Astrocyte (in vitro differentiated cells and primary cell): ENCODE data around the gene ATG12. TPM values are rescaled to one million over a fixed set of nuclear protein-coding genes. Genes with fewer than 3 reads are reported as not detected.

ENCODE experiments used
- DNase-seq: peaks from one replicate; pipeline ENCODE4 v3.0.0-alpha.2; 2010; ENCODE audit warnings: low read depth
- FAIRE-seq: peaks from 2 replicates; lab custom pipeline; 2011; peaks lifted over from hg19 to GRCh38; lab: Jason Lieb, UNC
- H2AFZ ChIP-seq: 2 replicates; pipeline ENCODE4 v1.6.0; 2012; ENCODE audit warnings: low read depth, low read length, inconsistent platforms
- H3K27ac ChIP-seq: 2 replicates; pipeline ENCODE4 v1.5.1; 2011; ENCODE audit warnings: low read depth, low read length, inconsistent platforms
- H3K27me3 ChIP-seq: 2 replicates; pipeline ENCODE4 v1.6.0; 2011; ENCODE audit warnings: low read length, inconsistent platforms; ENCODE audit not compliant: insufficient read depth
- H3K36me3 ChIP-seq: 2 replicates; pipeline ENCODE4 v1.5.1; 2011; ENCODE audit warnings: low read length, inconsistent platforms; ENCODE audit not compliant: insufficient read depth
- H3K4me1 ChIP-seq: 2 replicates; pipeline ENCODE4 v1.5.1; 2011; ENCODE audit warnings: low read length, inconsistent platforms; ENCODE audit not compliant: insufficient read depth
- H3K4me2 ChIP-seq: 2 replicates; pipeline ENCODE4 v1.6.0; 2012; ENCODE audit warnings: low read length, inconsistent platforms
- H3K4me3 ChIP-seq: 2 replicates; pipeline ENCODE4 v1.5.1; 2011; ENCODE audit warnings: low read depth, mild to moderate bottlenecking, low read length, inconsistent platforms; ENCODE audit not compliant: insufficient read depth
- H3K79me2 ChIP-seq: 2 replicates; pipeline ENCODE4 v1.6.0; 2012; ENCODE audit warnings: mild to moderate bottlenecking, low read length, inconsistent platforms; ENCODE audit not compliant: insufficient read depth
- H3K9ac ChIP-seq: 2 replicates; pipeline ENCODE4 v1.6.0; 2012; ENCODE audit warnings: mild to moderate bottlenecking, low read length, inconsistent platforms
- H3K9me3 ChIP-seq: 2 replicates; pipeline ENCODE4 v1.5.1; 2012; ENCODE audit warnings: low read depth, mild to moderate bottlenecking, low read length, inconsistent platforms; ENCODE audit not compliant: insufficient read depth
- H4K20me1 ChIP-seq: 2 replicates; pipeline ENCODE4 v1.6.0; 2012; ENCODE audit warnings: low read length, inconsistent platforms; ENCODE audit not compliant: insufficient read depth
- H3K27ac Mint-ChIP-seq: one replicate; pipeline ENCODE4 v1.8.0; 2021; ENCODE audit warnings: mild to moderate bottlenecking, mixed read lengths; ENCODE audit not compliant: unreplicated experiment
- H3K27me3 Mint-ChIP-seq: one replicate; pipeline ENCODE4 v1.8.0; 2021; ENCODE audit warnings: low read depth, mixed read lengths; ENCODE audit not compliant: unreplicated experiment
- H3K36me3 Mint-ChIP-seq: one replicate; pipeline ENCODE4 v1.8.0; 2021; ENCODE audit warnings: low read depth, mixed read lengths; ENCODE audit not compliant: unreplicated experiment
- H3K4me1 Mint-ChIP-seq: one replicate; pipeline ENCODE4 v1.8.0; 2021; ENCODE audit warnings: low read depth, mixed read lengths; ENCODE audit not compliant: unreplicated experiment
- H3K4me3 Mint-ChIP-seq: one replicate; pipeline ENCODE4 v1.8.0; 2021; ENCODE audit warnings: mild to moderate bottlenecking, moderate library complexity, mixed read lengths; ENCODE audit not compliant: unreplicated experiment
- H3K9me3 Mint-ChIP-seq: one replicate; pipeline ENCODE4 v1.8.0; 2021; ENCODE audit warnings: mild to moderate bottlenecking, mixed read lengths; ENCODE audit not compliant: unreplicated experiment
- CTCF ChIP-seq: IDR thresholded peaks from 2 replicates; pipeline ENCODE4 v1.5.1; 2011; ENCODE audit warnings: low read depth, mild to moderate bottlenecking, inconsistent platforms, low read length, moderate library complexity; ENCODE audit not compliant: insufficient read depth
- EZH2 ChIP-seq: IDR thresholded peaks from 2 replicates; pipeline ENCODE4 v1.6.1; 2012; ENCODE audit warnings: mild to moderate bottlenecking, low read length, inconsistent platforms; ENCODE audit not compliant: insufficient read depth
- total RNA-seq: library from RNA; stranded (reverse); gene quantifications from 2 replicates; pipeline ENCODE4 v1.2.1, GENCODE V29; 2021

ATG12 gene
- total RNA-seq, 1 donor from 2014 or later: 66.3 TPM

- H3K4me3 Mint-ChIP-seq: no peak overlapping the region
- TF ChIP-seq CTCF: no peak
- TF ChIP-seq EZH2: no peak
- peaks cover 5% of the 10 kb centered on the region for H3K27me3 Mint-ChIP-seq
Observed at GRCh38 chr5:115796656-115797055, 44.7 kb downstream of the ATG12 start.

GRCh38 chr5:115795700-115796099 lies 45.7 kb downstream of the ATG12 start:
- TF ChIP-seq CTCF (no peak), EZH2 (no peak)

More at GRCh38 chr5:115796656-115797055, 44.7 kb downstream of the ATG12 start:
- Histone ChIP-seq H3K9me3 (no peaks in the 10 kb centered on the region), H3K79me2 (no peaks in the 10 kb centered on the region), H3K27ac (no peak overlapping the region), H3K27me3 (no peaks in the 10 kb centered on the region), H3K36me3 (no peaks in the 10 kb centered on the region), H3K4me3 (no peak overlapping the region), H3K4me1 (no peaks in the 10 kb centered on the region), H3K4me2 (no peak overlapping the region), H3K9ac (no peak overlapping the region), H4K20me1 (no peaks in the 10 kb centered on the region), H2AFZ (no peak overlapping the region)
- no peaks in the 10 kb centered on the region for H3K4me1 Mint-ChIP-seq
- H3K9me3 Mint-ChIP-seq: no peaks in the 10 kb centered on the region
- no peaks in the 10 kb centered on the region for H3K36me3 Mint-ChIP-seq
- H3K27ac Mint-ChIP-seq: no peak overlapping the region
- no peak for FAIRE-seq
- DNase-seq: no peak

GRCh38 chr5:115788440-115788839 lies 52.9 kb downstream of the ATG12 start:
- no peaks in the 10 kb centered on the region for H3K79me2 ChIP-seq
- no peak overlapping the region for H3K4me3 ChIP-seq
- Mint-ChIP-seq H3K27me3 (peaks cover 5% of the 10 kb centered on the region), H3K4me3 (no peak overlapping the region), H3K36me3 (no peaks in the 10 kb centered on the region), H3K9me3 (no peaks in the 10 kb centered on the region), H3K4me1 (peaks cover 2% of the 10 kb centered on the region), H3K27ac (no peak overlapping the region)
- no peaks in the 10 kb centered on the region for H3K36me3 ChIP-seq
- H2AFZ ChIP-seq: no peak overlapping the region
- FAIRE-seq (no peak), DNase-seq (no peak)
- H3K4me1 ChIP-seq: no peaks in the 10 kb centered on the region
- no peak overlapping the region for H3K9ac ChIP-seq
- no peak overlapping the region for H3K4me2 ChIP-seq
- TF ChIP-seq EZH2 (no peak), CTCF (no peak)
- H3K27me3 ChIP-seq: peaks cover 5% of the 10 kb centered on the region
- no peaks in the 10 kb centered on the region for H3K9me3 ChIP-seq
- no peaks in the 10 kb centered on the region for H4K20me1 ChIP-seq
- no peak overlapping the region for H3K27ac ChIP-seq

More at GRCh38 chr5:115795700-115796099, 45.7 kb downstream of the ATG12 start:
- Histone ChIP-seq H2AFZ (no peak overlapping the region), H3K36me3 (no peaks in the 10 kb centered on the region), H3K9ac (no peak overlapping the region), H3K27ac (no peak overlapping the region), H3K4me2 (no peak overlapping the region), H3K79me2 (no peaks in the 10 kb centered on the region), H3K4me3 (no peak overlapping the region), H3K4me1 (no peaks in the 10 kb centered on the region), H3K27me3 (no peaks in the 10 kb centered on the region), H4K20me1 (no peaks in the 10 kb centered on the region), H3K9me3 (no peaks in the 10 kb centered on the region)
- no peak overlapping the region for H3K27ac Mint-ChIP-seq
- FAIRE-seq (no peak), DNase-seq (no peak)
- H3K4me3 Mint-ChIP-seq: no peak overlapping the region
- no peaks in the 10 kb centered on the region for H3K4me1 Mint-ChIP-seq
- H3K27me3 Mint-ChIP-seq: peaks cover 5% of the 10 kb centered on the region
- H3K36me3 Mint-ChIP-seq: no peaks in the 10 kb centered on the region
- H3K9me3 Mint-ChIP-seq: no peaks in the 10 kb centered on the region
